Adipocyte (in vitro differentiated cells): ENCODE measurements around the gene AKAP5.

Experiments
- DNase-seq: peaks from one replicate; pipeline ENCODE4 v3.0.0-alpha.2; 2015; ENCODE audit warnings: low read depth
- H3K27me3 ChIP-seq: replicated peaks from 2 replicates; pipeline ENCODE4 v1.7.0; 2013; ENCODE audit warnings: mild to moderate bottlenecking, low read length, moderate library complexity; ENCODE audit not compliant: control insufficient read depth, insufficient read depth
- H3K36me3 ChIP-seq: 2 replicates; pipeline ENCODE4 v1.7.0; 2013; ENCODE audit warnings: low read length, mild to moderate bottlenecking, moderate library complexity; ENCODE audit not compliant: control insufficient read depth, insufficient read depth, severe bottlenecking
- H3K4me1 ChIP-seq: 2 replicates; pipeline ENCODE4 v1.7.0; 2013; ENCODE audit warnings: mild to moderate bottlenecking, low read length, moderate library complexity; ENCODE audit not compliant: control insufficient read depth, insufficient read depth
- H3K4me3 ChIP-seq: 2 replicates; pipeline ENCODE4 v1.7.0; 2013; ENCODE audit warnings: mild to moderate bottlenecking, low read length, moderate library complexity
- H3K9ac ChIP-seq: 2 replicates; pipeline ENCODE4 v1.7.0; 2013; ENCODE audit warnings: mild to moderate bottlenecking, low read length, moderate library complexity
- H3K9me3 ChIP-seq: 2 replicates; pipeline ENCODE4 v1.7.0; 2013; ENCODE audit warnings: mild to moderate bottlenecking, low read length, moderate library complexity; ENCODE audit not compliant: control insufficient read depth

The AKAP5 gene

DNA sequence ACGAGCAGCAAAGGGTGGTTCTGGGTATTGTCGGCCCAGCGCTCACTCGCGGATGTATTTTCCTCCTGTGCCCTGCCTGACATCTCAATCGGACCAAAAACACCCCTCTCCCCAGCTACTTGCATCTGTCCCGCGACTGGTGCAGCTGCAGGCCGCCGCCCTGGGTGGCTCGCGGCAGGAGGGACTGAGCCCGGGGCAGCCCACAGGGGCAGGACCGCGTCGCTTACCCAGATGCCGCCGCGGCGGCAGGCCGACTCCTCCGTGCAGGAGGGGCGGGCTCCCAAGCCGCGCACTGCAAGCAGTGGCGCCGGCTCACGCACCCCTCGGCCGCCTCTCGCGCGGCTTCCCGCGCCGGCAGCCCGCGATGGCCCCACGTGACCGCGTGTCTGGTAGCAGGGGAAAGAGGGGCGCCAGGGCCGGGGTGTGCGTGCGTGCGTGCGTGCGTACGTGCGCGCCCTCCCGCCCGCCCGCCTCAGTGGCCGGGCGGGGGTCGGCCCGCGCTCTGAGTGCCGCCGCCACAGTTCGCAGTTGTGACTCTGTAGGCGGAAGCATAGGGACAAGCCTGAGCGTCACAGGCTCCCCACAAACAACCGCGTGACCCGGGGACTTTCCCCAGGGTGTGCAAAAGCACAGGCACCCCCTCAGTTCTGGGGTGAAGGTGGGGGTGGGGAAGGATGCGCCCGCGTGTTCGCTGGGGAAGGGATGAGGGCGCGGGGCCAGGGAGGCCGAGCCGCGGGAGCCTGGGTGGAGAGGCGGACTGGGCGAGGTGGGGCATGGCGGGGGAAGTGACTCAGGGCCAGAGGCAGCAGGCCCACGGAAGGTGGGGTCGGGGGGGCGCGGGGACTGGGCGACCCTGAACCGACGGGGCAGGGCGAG, 38.4 kb downstream of the AKAP5 start, which contains the start of gene ZBTB25:
TSS of gene ZBTB25 (minus strand) at position 405 of the 876 bp plus-strand sequence. CDS start 13,305 bp downstream, outside the sequence.
- peak; percentile 98 for DNase-seq
- Histone ChIP-seq H3K4me3 (peak within 1 kb of the TSS; percentile 92), H3K9ac (peak within 1 kb of the TSS; percentile 96), H3K4me1 (peaks cover 57% of the 10 kb centered on the region), H3K36me3 (peaks cover 3% of the 10 kb centered on the region), H3K27me3 (no peaks in the 10 kb centered on the region), H3K9me3 (no peaks in the 10 kb centered on the region)

- Histone ChIP-seq H3K36me3 (no peaks in the 10 kb centered on the region), H3K4me3 (peak within 1 kb of the TSS; percentile 92), H3K9me3 (no peaks in the 10 kb centered on the region), H3K27me3 (no peaks in the 10 kb centered on the region), H3K4me1 (peaks cover 64% of the 10 kb centered on the region), H3K9ac (peak within 1 kb of the TSS; percentile 96)
- peak; percentile 93 for DNase-seq
Measured at GRCh38 chr14:64504310-64504896, 39.1 kb downstream of the AKAP5 start, which contains the start of gene ZBTB1. Gene ZBTB1, plus strand, starts transcription at chr14:64504770. Its CDS starts 16,735 bp downstream, at chr14:64521505.

DNA sequence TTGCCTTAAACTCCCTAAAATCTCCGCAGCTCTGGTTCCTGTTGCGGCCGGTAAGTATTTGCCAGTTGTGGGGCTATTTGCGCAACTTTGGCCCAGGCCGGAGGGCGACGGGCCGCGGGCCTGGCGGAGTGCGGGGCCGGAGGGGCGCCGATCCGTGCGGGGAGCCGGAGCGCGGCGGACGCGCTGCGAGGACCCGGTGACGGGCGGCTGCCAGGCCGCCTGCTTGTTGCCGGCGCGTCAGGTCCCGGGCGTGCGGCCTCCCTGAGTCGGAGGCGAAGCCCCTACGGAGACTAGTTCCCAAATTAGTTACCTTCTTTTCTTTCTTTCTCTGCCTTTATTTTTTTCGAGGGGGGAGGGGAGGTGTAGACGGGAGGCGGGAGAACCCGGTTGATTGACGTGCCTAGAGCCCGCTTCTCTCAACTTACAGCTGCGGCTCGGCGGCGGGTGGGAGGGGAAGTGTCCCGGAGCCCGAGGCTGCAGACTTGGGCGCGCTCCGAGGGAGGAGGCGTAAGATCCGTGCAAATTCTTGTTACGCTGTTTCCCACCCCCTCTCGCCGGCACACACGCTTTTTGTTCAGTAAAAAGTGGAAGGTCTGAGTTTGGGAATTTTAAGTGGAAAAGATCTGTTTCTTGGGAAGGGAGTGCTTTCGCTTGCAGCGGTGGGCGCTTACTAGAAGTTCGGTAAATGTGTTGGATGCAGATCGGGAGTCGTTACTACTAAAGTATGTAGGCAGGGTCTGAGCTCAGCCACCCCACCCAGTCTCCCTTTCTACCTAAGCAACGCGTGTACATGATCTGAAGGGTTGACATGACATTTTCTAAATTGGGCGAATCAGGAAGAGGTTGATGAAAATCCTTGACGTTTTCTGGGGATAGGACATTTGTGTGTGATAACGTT, 39.8 kb downstream of the AKAP5 start:
- peak overlapping the region; percentile 96 for H3K9ac ChIP-seq
- H3K4me1 ChIP-seq = peaks cover 61% of the 10 kb centered on the region
- H3K4me3 ChIP-seq = peak overlapping the region; percentile 92
- DNase-seq = peak; percentile 96
- no peaks in the 10 kb centered on the region for H3K27me3 ChIP-seq
- H3K36me3 ChIP-seq = no peaks in the 10 kb centered on the region
- H3K9me3 ChIP-seq = no peaks in the 10 kb centered on the region

- H3K36me3 ChIP-seq = peaks cover 3% of the 10 kb centered on the region
- H3K27me3 ChIP-seq = no peaks in the 10 kb centered on the region
- no peaks in the 10 kb centered on the region for H3K9me3 ChIP-seq
- peak; percentile 22 for DNase-seq
- peaks cover 60% of the 10 kb centered on the region for H3K4me1 ChIP-seq
- peak overlapping the region; percentile 96 for H3K9ac ChIP-seq
- H3K4me3 ChIP-seq = peak overlapping the region; percentile 92
Measured at GRCh38 chr14:64506721-64507120, 41.4 kb downstream of the AKAP5 start.

- Histone ChIP-seq H3K4me3 (peak overlapping the region; percentile 92), H3K9ac (peak overlapping the region; percentile 96), H3K9me3 (no peaks in the 10 kb centered on the region), H3K4me1 (peaks cover 58% of the 10 kb centered on the region), H3K36me3 (peaks cover 4% of the 10 kb centered on the region), H3K27me3 (no peaks in the 10 kb centered on the region)
- peak; percentile 46 for DNase-seq
Measured at GRCh38 chr14:64507376-64508156, 42.3 kb downstream of the AKAP5 start.

- Histone ChIP-seq H3K36me3 (peaks cover 4% of the 10 kb centered on the region), H3K27me3 (no peaks in the 10 kb centered on the region), H3K4me3 (peak overlapping the region; percentile 92), H3K4me1 (peaks cover 56% of the 10 kb centered on the region), H3K9me3 (no peaks in the 10 kb centered on the region), H3K9ac (peak overlapping the region; percentile 96)
- no peak for DNase-seq
Measured at GRCh38 chr14:64508215-64508776, 43.0 kb downstream of the AKAP5 start.

DNA sequence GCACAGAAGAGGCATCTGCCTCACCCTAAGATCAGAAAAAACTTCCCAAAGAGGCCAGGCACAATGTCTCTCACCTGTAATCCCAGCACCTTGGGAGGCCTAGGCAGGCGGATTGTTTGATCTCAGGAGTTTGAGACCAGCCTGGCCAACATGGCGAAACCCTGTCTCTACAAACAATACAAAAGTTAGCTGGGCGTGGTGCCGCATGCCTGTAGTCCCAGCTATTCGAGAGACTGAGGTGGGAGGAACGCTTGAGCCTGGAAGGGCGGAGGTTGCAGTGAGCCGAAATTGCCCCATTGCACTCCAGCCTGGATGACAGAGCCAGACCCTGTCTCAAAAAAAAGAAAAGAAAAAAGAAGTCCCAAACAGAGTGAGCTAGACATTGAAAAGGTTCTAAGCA, 43.7 kb downstream of the AKAP5 start:
- Histone ChIP-seq H3K9me3 (no peaks in the 10 kb centered on the region), H3K9ac (no peak overlapping the region), H3K27me3 (no peaks in the 10 kb centered on the region), H3K4me1 (peaks cover 58% of the 10 kb centered on the region), H3K4me3 (peak overlapping the region; percentile 92), H3K36me3 (peaks cover 6% of the 10 kb centered on the region)
- no peak for DNase-seq

GRCh38 chr14:64510825-64511671, 45.7 kb downstream of the AKAP5 start:
- no peaks in the 10 kb centered on the region for H3K27me3 ChIP-seq
- no peaks in the 10 kb centered on the region for H3K9me3 ChIP-seq
- H3K9ac ChIP-seq = peak overlapping the region; percentile 2
- peaks cover 70% of the 10 kb centered on the region for H3K4me1 ChIP-seq
- DNase-seq = peak; percentile 89
- H3K36me3 ChIP-seq = peaks cover 9% of the 10 kb centered on the region
- H3K4me3 ChIP-seq = no peak overlapping the region

GRCh38 chr14:64513271-64513670, 48.0 kb downstream of the AKAP5 start:
- peaks cover 9% of the 10 kb centered on the region for H3K36me3 ChIP-seq
- DNase-seq = no peak
- H3K9ac ChIP-seq = no peak overlapping the region
- no peak overlapping the region for H3K4me3 ChIP-seq
- no peaks in the 10 kb centered on the region for H3K9me3 ChIP-seq
- H3K4me1 ChIP-seq = peaks cover 50% of the 10 kb centered on the region
- no peaks in the 10 kb centered on the region for H3K27me3 ChIP-seq
